Tibial nerve (tissue), 4 donors: ENCODE results near the gene ZNF853. TPM values are rescaled to one million over a fixed set of nuclear protein-coding genes. Genes with fewer than 3 reads are reported as not detected.
"Not testable (repeated sequence)": the region's sequence is repeated elsewhere in the genome, so short reads cannot be mapped to it uniquely, and the experiment has no call there.

Source experiments
- DNase-seq, 2 donors: peaks; one replicate each; pipeline ENCODE4 v3.0.0-alpha.2; 2019; ENCODE audit warnings: low spot score in 2 of 2
- H3K27ac ChIP-seq, 4 donors: fragments of 200-600 bp; sonication (generic) in 3 of 4; one replicate each; pipeline ENCODE4 v1.5.1; 2017 to 2019; ENCODE audit warnings: mild to moderate bottlenecking in 1 of 4
- H3K27me3 ChIP-seq, 2 donors: fragments of 200-600 bp; sonication (generic) in 1 of 2; one replicate each; pipeline versions ENCODE4 v1.5.1 to v1.6.0; 2017 to 2019
- H3K36me3 ChIP-seq, 3 donors: fragments of 200-600 bp; sonication (generic); one replicate each; pipeline ENCODE4 v1.5.1; 2018 to 2019
- H3K4me1 ChIP-seq, 4 donors: fragments of 200-600 bp; sonication (generic) in 3 of 4; one replicate each; pipeline ENCODE4 v1.5.1; 2017 to 2019
- H3K4me3 ChIP-seq, 4 donors: fragments of 200-600 bp; sonication (generic) in 3 of 4; one replicate each; pipeline ENCODE4 v1.5.1; 2017 to 2019; ENCODE audit warnings: mild to moderate bottlenecking in 1 of 4, moderate library complexity in 1 of 4
- H3K9me3 ChIP-seq, 4 donors: fragments of 200-600 bp; sonication (generic) in 3 of 4; one replicate each; pipeline ENCODE4 v1.5.1; 2017 to 2019
- EP300 ChIP-seq, 2 donors: sonication (generic); formaldehyde crosslinking; IDR thresholded peaks; one replicate each; pipeline ENCODE4 v1.6.1; 2017; ENCODE audit warnings: antibody characterized with exemption in 2 of 2, mild to moderate bottlenecking in 1 of 2
- POLR2A ChIP-seq, 2 donors: fragments of 450-650 bp; IDR thresholded peaks; one replicate each; pipeline ENCODE4 v1.6.1; 2017; ENCODE audit warnings: antibody characterized with exemption in 2 of 2, mild to moderate bottlenecking in 2 of 2, moderate library complexity in 2 of 2
- WGBS, 2 donors: methylation state at CpG; one replicate each; pipeline ENCODE4 v1.1.5; 2018; 5-methylcytosine and 5-hydroxymethylcytosine counted together
- total RNA-seq, 4 donors: library from RNA; depleted of rRNA; stranded (reverse); fragments of >200 nt; gene quantifications; one replicate each; pipeline ENCODE4 v1.1.0, GENCODE V29; 2016
- TF ChIP-seq, protein P1 (sequence below), 5 experiments: fragments of 200-600 bp in 3 of 5; fragments of 450-650 bp in 2 of 5; sonication (generic) in 3 of 5; IDR thresholded peaks; one replicate each; pipeline ENCODE4 v1.5.1; 2016 to 2019; ENCODE audit warnings: antibody characterized with exemption in 5 of 5, mild to moderate bottlenecking in 3 of 5, moderate library complexity in 2 of 5

Gene ZNF853
- total RNA-seq, 4 donors from 2014 or later = 8.2 to 18.2 (median 12.7) TPM

GRCh38 chr7:6628045-6628444 lies 12.6 kb downstream of the ZNF853 start:
- WGBS, 2 donors = 73 to 80% methylated on average over 3 to 6 of the region's 6 CpGs
- H3K4me1 ChIP-seq = no peaks in the 10 kb centered on the region
- no peaks in the 10 kb centered on the region for H3K27me3 ChIP-seq
- H3K27ac ChIP-seq = no peak overlapping the region
- TF ChIP-seq EP300 (IDR thresholded peaks at IDR 0.05) (no peak), POLR2A (IDR thresholded peaks at IDR 0.05) (no peak)
- TF ChIP-seq, protein P1, sequence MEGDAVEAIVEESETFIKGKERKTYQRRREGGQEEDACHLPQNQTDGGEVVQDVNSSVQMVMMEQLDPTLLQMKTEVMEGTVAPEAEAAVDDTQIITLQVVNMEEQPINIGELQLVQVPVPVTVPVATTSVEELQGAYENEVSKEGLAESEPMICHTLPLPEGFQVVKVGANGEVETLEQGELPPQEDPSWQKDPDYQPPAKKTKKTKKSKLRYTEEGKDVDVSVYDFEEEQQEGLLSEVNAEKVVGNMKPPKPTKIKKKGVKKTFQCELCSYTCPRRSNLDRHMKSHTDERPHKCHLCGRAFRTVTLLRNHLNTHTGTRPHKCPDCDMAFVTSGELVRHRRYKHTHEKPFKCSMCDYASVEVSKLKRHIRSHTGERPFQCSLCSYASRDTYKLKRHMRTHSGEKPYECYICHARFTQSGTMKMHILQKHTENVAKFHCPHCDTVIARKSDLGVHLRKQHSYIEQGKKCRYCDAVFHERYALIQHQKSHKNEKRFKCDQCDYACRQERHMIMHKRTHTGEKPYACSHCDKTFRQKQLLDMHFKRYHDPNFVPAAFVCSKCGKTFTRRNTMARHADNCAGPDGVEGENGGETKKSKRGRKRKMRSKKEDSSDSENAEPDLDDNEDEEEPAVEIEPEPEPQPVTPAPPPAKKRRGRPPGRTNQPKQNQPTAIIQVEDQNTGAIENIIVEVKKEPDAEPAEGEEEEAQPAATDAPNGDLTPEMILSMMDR (IDR thresholded peaks at IDR 0.05) = no peak
- H3K4me3 ChIP-seq = no peak overlapping the region
- H3K36me3 ChIP-seq = peaks cover 0 to 21% (median 0%) of the 10 kb centered on the region in 3 donors
- no peaks in the 10 kb centered on the region for H3K9me3 ChIP-seq
- DNase-seq = no peak

GRCh38 chr7:6630007-6630849 lies 14.8 kb downstream of the ZNF853 start:
- no peaks in the 10 kb centered on the region for H3K27me3 ChIP-seq
- TF ChIP-seq POLR2A (IDR thresholded peaks at IDR 0.05) (no peak), EP300 (IDR thresholded peaks at IDR 0.05) (no peak)
- TF ChIP-seq, protein P1 (IDR thresholded peaks at IDR 0.05) = no peak
- H3K36me3 ChIP-seq = peaks cover 0 to 2% (median 0%) of the 10 kb centered on the region in 3 donors
- H3K27ac ChIP-seq = no peak overlapping the region
- H3K9me3 ChIP-seq = no peaks in the 10 kb centered on the region
- no peak overlapping the region for H3K4me3 ChIP-seq
- WGBS, 2 donors = 51 to 64% methylated on average over 9 to 11 of the region's 11 CpGs
- H3K4me1 ChIP-seq = no peaks in the 10 kb centered on the region
- no peak for DNase-seq

- H3K27ac ChIP-seq = no peak overlapping the region
These were observed 16.2 kb downstream of the ZNF853 start for GRCh38 chr7:6631605-6632004.

GRCh38 chr7:6634021-6634420 lies 18.6 kb downstream of the ZNF853 start:
- Histone ChIP-seq H3K27ac (no peak overlapping the region), H3K4me3 (no peak overlapping the region), H3K36me3 (no peaks in the 10 kb centered on the region), H3K4me1 (peaks cover 0 to 22% (median 15%) of the 10 kb centered on the region in 4 donors), H3K9me3 (no peaks in the 10 kb centered on the region), H3K27me3 (no peaks in the 10 kb centered on the region)
- TF ChIP-seq POLR2A (IDR thresholded peaks at IDR 0.05) (no peak), EP300 (IDR thresholded peaks at IDR 0.05) (no peak)
- TF ChIP-seq, protein P1 (IDR thresholded peaks at IDR 0.05) = no peak
- WGBS, 2 donors = 81 to 83% methylated on average over 8 of the region's 8 CpGs
- DNase-seq = no peak

More at GRCh38 chr7:6631605-6632004, 16.2 kb downstream of the ZNF853 start:
- no peaks in the 10 kb centered on the region for H3K27me3 ChIP-seq
- peaks cover 0 to 8% (median 2%) of the 10 kb centered on the region in 4 donors for H3K4me1 ChIP-seq
- no peaks in the 10 kb centered on the region for H3K9me3 ChIP-seq
- TF ChIP-seq EP300 (IDR thresholded peaks at IDR 0.05) (no peak), POLR2A (IDR thresholded peaks at IDR 0.05) (no peak)
- TF ChIP-seq, protein P1 (IDR thresholded peaks at IDR 0.05) = no peak
- H3K4me3 ChIP-seq = no peak overlapping the region
- no peak for DNase-seq
- H3K36me3 ChIP-seq = no peaks in the 10 kb centered on the region
- WGBS, 2 donors = 73 to 78% methylated on average over 5 to 7 of the region's 7 CpGs

- not testable (repeated sequence) for H3K27me3 ChIP-seq, H3K9me3 ChIP-seq, H3K27ac ChIP-seq, H3K36me3 ChIP-seq, H3K4me3 ChIP-seq, DNase-seq
- WGBS, 2 donors = 87 to 91% methylated on average over 5 of the region's 5 CpGs
- peaks cover 0 to 32% (median 16%) of the 10 kb centered on the region in 4 donors for H3K4me1 ChIP-seq
These were observed 19.6 kb downstream of the ZNF853 start for GRCh38 chr7:6634971-6635370.
